DLD1 (cell line): ENCODE results near the gene PF4V1.

ENCODE experiments used
- in situ Hi-C: cut with HindIII; loops from 2 replicates; pipeline ENCODE4 v1.10.0; 2017; ENCODE audit warnings: low sequenced_read_pairs

PF4V1 gene

GRCh38 chr4:73844806-73845205 is 8.3 kb upstream of the PF4V1 start:
- in situ Hi-C loops: no loop called here

DNA sequence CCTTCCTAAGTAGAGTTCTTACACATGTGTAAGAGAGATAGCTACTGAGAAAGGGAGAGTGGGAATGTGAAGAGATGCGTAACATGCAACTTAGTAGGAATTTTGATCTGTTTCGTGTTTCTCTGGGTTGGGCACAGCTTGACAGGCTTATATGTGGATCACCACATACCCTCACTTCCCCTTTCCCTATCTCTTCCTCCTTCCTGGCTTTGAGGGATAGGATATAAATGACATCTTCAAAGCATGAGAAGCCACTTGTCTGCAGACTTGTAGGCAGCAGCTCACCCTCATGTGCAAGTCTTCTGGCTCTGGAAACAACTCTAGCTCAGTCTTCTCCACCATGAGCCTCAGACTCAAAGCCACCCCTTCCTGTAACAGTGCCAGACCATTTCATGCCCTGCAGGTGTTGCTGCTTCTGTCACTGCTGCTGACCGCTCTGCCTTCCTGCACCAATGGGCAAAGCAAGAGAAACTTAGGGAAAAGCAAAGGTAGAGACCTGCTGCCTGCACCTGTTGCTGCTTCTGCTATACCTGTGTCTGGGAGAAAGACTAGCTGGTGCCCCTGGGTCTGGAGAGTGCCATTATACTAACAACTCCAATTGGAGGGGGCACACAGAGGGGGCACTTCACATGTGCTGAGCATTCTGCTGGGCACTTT is 5.4 kb upstream of the PF4V1 start:
- in situ Hi-C loops: no loop called here

GRCh38 chr4:73848183-73848777 is 4.8 kb upstream of the PF4V1 start:
- in situ Hi-C loops: no loop called here

- in situ Hi-C loops: no loop called here
Observed at GRCh38 chr4:73850261-73850970, 2.7 kb upstream of the PF4V1 start.

- in situ Hi-C loops: no loop called here
Observed at GRCh38 chr4:73851293-73851692, 1.8 kb upstream of the PF4V1 start.

DNA sequence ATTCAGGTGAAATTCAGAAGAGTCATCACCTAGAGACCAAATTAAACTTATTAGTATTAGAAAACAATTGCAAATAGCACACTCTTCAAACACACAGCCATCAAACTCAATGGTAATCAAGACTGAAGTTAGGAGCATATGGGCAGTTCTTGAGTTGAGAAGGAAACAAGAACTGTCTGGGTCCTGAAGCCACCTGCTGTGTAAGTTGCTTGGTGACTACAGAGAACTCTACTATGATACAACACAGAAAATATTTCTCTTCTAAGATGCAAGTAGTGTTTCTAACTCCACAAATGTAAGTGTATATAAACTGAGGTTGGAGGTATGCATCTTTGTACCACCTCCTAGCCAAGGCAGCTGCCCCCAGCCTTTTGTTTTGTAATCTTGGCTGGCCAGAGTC is 325 bp upstream of the PF4V1 start:
- in situ Hi-C loops: no loop called here

GRCh38 chr4:73853718-73854473 is 800 bp downstream of the PF4V1 start:
- in situ Hi-C loops: no loop called here

GRCh38 chr4:73855406-73855805 is 2.3 kb downstream of the PF4V1 start:
- in situ Hi-C loops: no loop called here

DNA sequence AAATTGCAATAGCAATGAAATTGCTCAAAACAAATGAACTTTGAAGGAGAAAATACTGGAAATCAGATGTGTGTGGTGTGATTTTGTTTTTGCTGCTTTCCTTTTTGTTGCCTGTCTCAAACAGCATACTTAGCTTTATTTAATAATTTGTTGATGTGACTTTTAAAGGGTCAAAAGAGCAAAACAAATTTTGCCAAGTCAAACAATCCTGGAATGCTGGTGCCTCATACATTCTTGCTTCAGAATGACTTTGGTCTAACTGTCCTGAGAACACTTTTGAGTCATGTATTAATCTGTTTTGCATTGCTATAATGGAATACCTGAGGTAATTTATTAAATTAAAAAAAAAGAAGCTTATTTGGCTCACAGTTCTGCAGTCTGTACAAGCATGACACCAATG is 3.4 kb downstream of the PF4V1 start:
- in situ Hi-C loops: no loop called here

DNA sequence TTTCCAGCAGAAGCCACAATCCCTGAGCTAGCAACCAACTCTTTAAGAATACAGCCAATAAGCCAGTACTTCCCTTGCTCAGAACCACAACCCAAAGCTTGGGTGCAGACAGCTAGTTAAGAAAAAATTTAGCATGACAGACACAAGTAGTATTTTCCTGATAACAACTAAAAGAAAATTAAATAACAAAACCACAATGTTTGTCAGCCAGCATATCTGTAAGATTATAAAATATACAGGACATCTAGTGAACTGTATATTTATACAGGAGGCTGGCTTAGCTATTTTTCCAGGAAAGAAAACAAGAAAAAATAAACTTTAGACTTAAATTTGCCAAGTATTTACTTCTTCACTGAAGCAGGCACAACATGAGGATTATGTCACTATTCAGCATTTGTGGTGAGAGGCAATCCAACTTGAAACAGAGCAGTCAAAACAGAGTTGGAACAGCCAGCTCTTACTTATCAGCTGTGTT is 6.6 kb downstream of the PF4V1 start:
- in situ Hi-C loops: loop anchor here (10.0 kb wide), 1 partner anchor 195 kb away; no protein-coding TSS in a partner anchor

- in situ Hi-C loops: loop anchor here (10.0 kb wide), 1 partner anchor 195 kb away; no protein-coding TSS in a partner anchor
Observed at GRCh38 chr4:73860181-73860580, 7.1 kb downstream of the PF4V1 start.

- in situ Hi-C loops: loop anchor here (10.0 kb wide), 1 partner anchor 196 kb away; no protein-coding TSS in a partner anchor
Observed at GRCh38 chr4:73860917-73861316, 7.8 kb downstream of the PF4V1 start.

GRCh38 chr4:73862322-73862721 is 9.2 kb downstream of the PF4V1 start:
- in situ Hi-C loops: loop anchor here (10.0 kb wide), 1 partner anchor 198 kb away; no protein-coding TSS in a partner anchor

DNA sequence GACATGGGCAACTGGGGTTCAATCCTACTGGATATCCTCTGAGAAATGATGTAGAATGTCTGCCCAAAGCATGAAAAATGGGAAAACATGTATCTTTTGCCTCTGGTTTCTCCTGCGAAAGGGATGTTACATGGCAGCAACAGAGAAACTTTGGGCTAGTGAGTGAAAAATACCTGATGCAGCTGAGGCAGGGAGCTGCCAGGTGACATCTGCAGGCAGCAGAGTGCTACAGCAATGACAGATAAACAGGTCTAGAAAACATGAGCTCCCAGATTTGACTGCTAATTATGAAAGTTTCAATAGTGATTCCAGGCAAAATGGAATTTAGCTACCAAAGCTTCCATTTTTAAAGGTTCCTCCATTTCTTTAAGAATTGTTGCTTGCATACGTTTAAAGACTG is 11.3 kb downstream of the PF4V1 start:
- in situ Hi-C loops: loop anchor here (10.0 kb wide), 1 partner anchor 200 kb away; no protein-coding TSS in a partner anchor

GRCh38 chr4:73864961-73865360 is 11.9 kb downstream of the PF4V1 start:
- in situ Hi-C loops: loop anchor here (10.0 kb wide), 1 partner anchor 200 kb away; no protein-coding TSS in a partner anchor

DNA sequence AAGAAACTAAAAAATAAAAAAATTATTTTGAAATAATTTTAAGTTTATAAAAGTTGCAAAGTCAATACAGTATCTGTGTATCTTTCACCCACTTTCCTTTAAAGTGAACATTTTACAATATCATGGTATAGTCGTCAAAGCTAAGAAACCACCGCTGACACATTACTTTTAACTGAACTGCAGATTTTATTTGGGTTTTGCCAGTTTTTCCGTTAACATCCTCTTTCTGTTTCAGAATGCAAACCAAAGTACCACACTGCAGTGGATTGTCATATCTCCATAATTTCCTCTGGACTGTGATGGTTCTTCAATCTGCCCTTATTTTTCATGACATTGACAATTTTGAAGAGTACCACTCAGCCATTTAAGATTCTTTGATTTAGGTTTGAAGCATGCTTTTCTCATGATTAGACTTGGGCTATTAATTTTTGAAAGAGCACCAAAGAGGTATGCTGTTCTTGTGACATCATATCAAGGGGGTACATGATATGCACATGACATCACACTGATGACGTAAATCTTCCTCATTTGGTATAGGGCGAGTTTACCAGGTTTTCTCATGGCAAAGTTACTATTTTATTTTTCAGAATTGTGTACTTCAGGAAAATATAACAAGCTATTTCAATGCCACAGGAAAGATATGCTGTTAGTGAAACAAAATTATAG is 12.5 kb downstream of the PF4V1 start:
- in situ Hi-C loops: loop anchor here (10.0 kb wide), 1 partner anchor 201 kb away; no protein-coding TSS in a partner anchor

- in situ Hi-C loops: loop anchor here (10.0 kb wide), 1 partner anchor 201 kb away; no protein-coding TSS in a partner anchor
Observed at GRCh38 chr4:73866246-73866645, 13.2 kb downstream of the PF4V1 start.

- in situ Hi-C loops: loop anchor here (10.0 kb wide), 1 partner anchor 203 kb away; no protein-coding TSS in a partner anchor
Observed at GRCh38 chr4:73867783-73868182, 14.7 kb downstream of the PF4V1 start.

GRCh38 chr4:73868206-73869129 is 15.4 kb downstream of the PF4V1 start:
- in situ Hi-C loops: loop anchor here (10.0 kb wide), 1 partner anchor 204 kb away; no protein-coding TSS in a partner anchor
